K562 (cell line): ENCODE data around the gene CPT1B. TPM values are rescaled to one million over a fixed set of nuclear protein-coding genes. Genes with fewer than 3 reads are reported as not detected.

Experiments used
- ARID4B ChIP-seq: sonication (generic); formaldehyde crosslinking; IDR thresholded peaks from 2 replicates; pipeline ENCODE4 v1.8.0; 2022; ENCODE audit warnings: mild to moderate bottlenecking, missing genetic modification reagents
- BRD4 ChIP-seq: fragments of 200-600 bp; sonication (generic); IDR thresholded peaks from 2 replicates; pipeline ENCODE4 v1.6.1; 2017; ENCODE audit warnings: inconsistent platforms
- CHD2 ChIP-seq: IDR thresholded peaks from 2 replicates; pipeline ENCODE4 v1.6.1; 2011; ENCODE audit warnings: low read depth, low read length
- E4F1 ChIP-seq: fragments of 250-450 bp; sonication (Bioruptor Pico); IDR thresholded peaks from 2 replicates; pipeline ENCODE4 v1.5.0; 2021; ENCODE audit warnings: mild to moderate bottlenecking, borderline replicate concordance
- FOXO4 ChIP-seq: fragments of 450-650 bp; formaldehyde crosslinking; IDR thresholded peaks from 2 replicates; pipeline ENCODE4 v1.4.0; 2020; ENCODE audit warnings: mild to moderate bottlenecking, moderate library complexity
- GATAD2A ChIP-seq: fragments of 450-650 bp; IDR thresholded peaks from 2 replicates; pipeline ENCODE4 v1.6.1; 2017
- HDAC3 ChIP-seq: fragments of 450-650 bp; IDR thresholded peaks from 2 replicates; pipeline ENCODE4 v1.6.1; 2018; ENCODE audit warnings: borderline replicate concordance, mild to moderate bottlenecking, moderate library complexity; ENCODE audit not compliant: partially characterized antibody
- HNRNPL ChIP-seq: fragments of 200-400 bp; formaldehyde crosslinking; IDR thresholded peaks from 2 replicates; pipeline ENCODE4 v1.6.1; 2017; ENCODE audit warnings: low read depth, mild to moderate bottlenecking, low read length
- KAT7 ChIP-seq: sonication (generic); formaldehyde crosslinking; IDR thresholded peaks from 2 replicates; pipeline ENCODE4 v1.8.0; 2022; ENCODE audit warnings: missing genetic modification reagents, mild to moderate bottlenecking, borderline replicate concordance
- NKRF ChIP-seq: fragments of 450-650 bp; IDR thresholded peaks from 2 replicates; pipeline ENCODE4 v1.6.1; 2016; ENCODE audit warnings: borderline replicate concordance
- PPARD ChIP-seq: fragments of 250-450 bp; sonication (Bioruptor Pico); IDR thresholded peaks from 2 replicates; pipeline ENCODE4 v1.8.0; 2022; ENCODE audit warnings: inconsistent platforms, mild to moderate bottlenecking, moderate library complexity
- UBTF ChIP-seq, 2 experiments: IDR thresholded peaks; 2 replicates each; pipeline ENCODE4 v1.6.1; 2012; ENCODE audit warnings: improper control_type of control experiment in 2 of 2, low read depth in 2 of 2, low read length in 2 of 2, borderline replicate concordance in 1 of 2
- ZNF23 ChIP-seq: fragments of 250-450 bp; sonication (Bioruptor Pico); IDR thresholded peaks from 2 replicates; pipeline ENCODE4 v1.4.0; 2020; ENCODE audit warnings: mild to moderate bottlenecking
- ZNF444 ChIP-seq: fragments of 250-450 bp; sonication (Bioruptor Pico); IDR thresholded peaks from 2 replicates; pipeline ENCODE4 v1.4.0; 2020; ENCODE audit warnings: mild to moderate bottlenecking, moderate library complexity
- polyA plus RNA-seq, 8 experiments: library from polyadenylated mRNA; depleted of rRNA in 4 of 8; stranded (reverse) in 5 of 8; unstranded in 3 of 8; fragments of >200 nt; fragmentation: Nextera tagmentation in 2 of 8; fragmentation: Illumina TruSeq in 1 of 8; extraction: Ambion mirVana in 2 of 8; extraction: Trizol in 1 of 8; gene quantifications; 2 replicates each; pipeline versions ENCODE4 v1.2.1 to v1.2.3, GENCODE V29; 2011 to 2014; ENCODE audit warnings: inconsistent platforms in 1 of 8, missing spikeins in 1 of 8
- total RNA-seq, 7 experiments: library from RNA; depleted of rRNA in 6 of 7; stranded (reverse); fragments of >200 nt in 6 of 7; fragmentation: Illumina TruSeq in 2 of 7; extraction: Trizol in 2 of 7; gene quantifications; 2 replicates each; pipeline versions ENCODE4 v1.2.1 to v1.2.3, GENCODE V29; 2011 to 2021; ENCODE audit warnings: low replicate concordance in 1 of 7

The CPT1B gene
- total and polyA plus RNA-seq, 9 of the 15 experiments (the other 6 are each of a cell fraction or from before 2014, with no cell fraction given), result 0.35 to 6.1 (median 2.6) TPM

- TF ChIP-seq ZNF444 (no peak), ARID4B (CRISPR knock-in tag) (0 out of 2 replicates have a peak, but pooled peaks have one; percentile 32), KAT7 (0 out of 2 replicates have a peak, but pooled peaks have one; percentile 63), HNRNPL (no peak), FOXO4 (CRISPR knock-in tag) (no peak), CHD2 (no peak), UBTF (IDR thresholded peaks at IDR 0.05; ENCODE audit: borderline replicate concordance in 1 of 2, low read depth in 2 of 2, low read length in 2 of 2) (0 out of 4 replicates have a peak, but pooled peaks of 1 of the 2 experiments have one; percentile 1), BRD4 (no peak), HDAC3 (no peak), NKRF (no peak), PPARD (CRISPR knock-in tag) (no peak), E4F1 (CRISPR knock-in tag) (0 out of 2 replicates have a peak, but pooled peaks have one; percentile 39), GATAD2A (no peak), ZNF23 (CRISPR knock-in tag) (no peak)
Observed at GRCh38 chr22:50526108-50526833, 52.0 kb downstream of the CPT1B start (continued).
